ENCODE measurements around the gene CAPN13. TPM values are rescaled to one million over a fixed set of nuclear protein-coding genes. Genes with fewer than 3 reads are reported as not detected.

Gene CAPN13
- total and polyA plus RNA-seq, 2 donors (not counting 3 experiments of a cell fraction or from before 2014, with no cell fraction given), result not detected

DNA sequence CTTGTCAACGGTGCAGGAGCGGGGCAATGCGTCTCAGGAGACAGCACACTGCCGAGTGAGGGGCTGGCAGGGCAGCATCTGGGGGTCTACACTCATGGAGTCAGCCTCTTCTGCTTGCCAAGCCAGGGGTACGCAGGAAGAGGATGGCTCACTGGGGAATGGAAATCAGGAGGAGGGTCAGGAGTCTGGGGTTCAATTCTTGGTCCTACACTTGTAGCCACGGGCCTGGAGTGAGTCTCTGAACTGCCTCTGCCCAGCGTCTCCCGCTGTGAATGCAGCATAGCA is 70.0 kb downstream of the CAPN13 start:
- BruUV-seq (replicated peaks), result no TSS peak
- no peak for FAIRE-seq
- Histone ChIP-seq H3K4me2 (ENCODE audit: insufficient read depth, low read length) (no peak overlapping the region), H3K36me3 (ENCODE audit: control insufficient read depth in 2 of 2, extremely low read depth in 1 of 2, insufficient read depth in 2 of 2, low read length in 2 of 2) (no peaks in the 10 kb centered on the region), H3K4me1 (ENCODE audit: control insufficient read depth, extremely low read depth, insufficient read depth, low read length) (no peaks in the 10 kb centered on the region), H3K27ac (ENCODE audit: insufficient read depth, low read depth, low read length) (no peak overlapping the region), H3K9me3 (replicated peaks; ENCODE audit: control insufficient read depth, insufficient read depth, low read length) (no peaks in the 10 kb centered on the region), H3K27me3 (ENCODE audit: control insufficient read depth in 2 of 2, insufficient read depth in 2 of 2, low read length in 2 of 2) (no peaks in the 10 kb centered on the region), H3K4me3 (replicated peaks in 1 of 3; ENCODE audit: insufficient read depth in 1 of 3, low read depth in 1 of 3, low read length in 3 of 3) (no peak overlapping the region), H3K9ac (replicated peaks; ENCODE audit: extremely low read depth, insufficient read depth, low read length) (no peak overlapping the region), H4K20me1 (replicated peaks; ENCODE audit: control insufficient read depth, extremely low read depth, insufficient read depth, low read length) (no peaks in the 10 kb centered on the region), H2AFZ (ENCODE audit: low read depth, low read length) (no peak overlapping the region), H3K79me2 (ENCODE audit: control insufficient read depth, insufficient read depth, low read length) (no peaks in the 10 kb centered on the region), H3K9me1 (replicated peaks; ENCODE audit: control insufficient read depth, extremely low read depth, insufficient read depth, low read length) (no peaks in the 10 kb centered on the region)
- intact Hi-C loops (cut with micrococcal nuclease) (no loop called here), dilution Hi-C loops (cut with MboI; ENCODE audit: extremely low pct_ligation_motif_present, low sequenced_read_pairs) (no loop called here)
- ChIA-PET POLR2A (no interaction called here), CTCF (no interaction called here)
- TF ChIP-seq MYC (IDR thresholded peaks at IDR 0.05; ENCODE audit: low read depth, low read length), result no peak
- no peak for TF ChIP-seq POLR2A (IDR thresholded peaks at IDR 0.05; ENCODE audit: low read depth, low read length)
- no peak for TF ChIP-seq POLR2AphosphoS5 (IDR thresholded peaks at IDR 0.05; ENCODE audit: insufficient read depth, low read depth, low read length)
- no peak for TF ChIP-seq FOS (IDR thresholded peaks at IDR 0.05; ENCODE audit: borderline replicate concordance, insufficient read depth, low read length)
- TF ChIP-seq, protein P1, sequence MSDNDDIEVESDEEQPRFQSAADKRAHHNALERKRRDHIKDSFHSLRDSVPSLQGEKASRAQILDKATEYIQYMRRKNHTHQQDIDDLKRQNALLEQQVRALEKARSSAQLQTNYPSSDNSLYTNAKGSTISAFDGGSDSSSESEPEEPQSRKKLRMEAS (IDR thresholded peaks at IDR 0.05; ENCODE audit: insufficient read depth, insufficient read length), result no peak
- TF ChIP-seq, protein P2, sequence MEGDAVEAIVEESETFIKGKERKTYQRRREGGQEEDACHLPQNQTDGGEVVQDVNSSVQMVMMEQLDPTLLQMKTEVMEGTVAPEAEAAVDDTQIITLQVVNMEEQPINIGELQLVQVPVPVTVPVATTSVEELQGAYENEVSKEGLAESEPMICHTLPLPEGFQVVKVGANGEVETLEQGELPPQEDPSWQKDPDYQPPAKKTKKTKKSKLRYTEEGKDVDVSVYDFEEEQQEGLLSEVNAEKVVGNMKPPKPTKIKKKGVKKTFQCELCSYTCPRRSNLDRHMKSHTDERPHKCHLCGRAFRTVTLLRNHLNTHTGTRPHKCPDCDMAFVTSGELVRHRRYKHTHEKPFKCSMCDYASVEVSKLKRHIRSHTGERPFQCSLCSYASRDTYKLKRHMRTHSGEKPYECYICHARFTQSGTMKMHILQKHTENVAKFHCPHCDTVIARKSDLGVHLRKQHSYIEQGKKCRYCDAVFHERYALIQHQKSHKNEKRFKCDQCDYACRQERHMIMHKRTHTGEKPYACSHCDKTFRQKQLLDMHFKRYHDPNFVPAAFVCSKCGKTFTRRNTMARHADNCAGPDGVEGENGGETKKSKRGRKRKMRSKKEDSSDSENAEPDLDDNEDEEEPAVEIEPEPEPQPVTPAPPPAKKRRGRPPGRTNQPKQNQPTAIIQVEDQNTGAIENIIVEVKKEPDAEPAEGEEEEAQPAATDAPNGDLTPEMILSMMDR (IDR thresholded peaks at IDR 0.05; ENCODE audit: extremely low read depth in 1 of 2, insufficient read depth in 1 of 2, low read depth in 1 of 2, low read length in 2 of 2), result no peak
- no peak for TF ChIP-seq GATA2 (IDR thresholded peaks at IDR 0.05; ENCODE audit: insufficient read depth, insufficient read length, low read depth, low read length)
- no peak for TF ChIP-seq EZH2 (IDR thresholded peaks at IDR 0.05; ENCODE audit: borderline replicate concordance, low read depth, low read length, severe bottlenecking)
- TF ChIP-seq JUN (IDR thresholded peaks at IDR 0.05; ENCODE audit: borderline replicate concordance, insufficient read depth, insufficient read length, low read depth), result no peak
- no peak for DNase-seq (ENCODE audit: low read depth, low spot score)

Measured in endothelial cell of umbilical vein (primary cell).